MG63 (cell line): ENCODE data around the gene C1QTNF1. TPM values are rescaled to one million over a fixed set of nuclear protein-coding genes. Genes with fewer than 3 reads are reported as not detected.
A peak's percentile ranks its signal among the peaks of the same experiment; 100 is the strongest.

ENCODE experiments used
- DNase-seq: peaks from one replicate; pipeline ENCODE4 v3.0.0-alpha.2; 2020
- H3K27me3 ChIP-seq: fragments of 250-450 bp; sonication (Bioruptor Pico); 2 replicates; pipeline ENCODE4 v1.5.1; 2020; ENCODE audit warnings: mild to moderate bottlenecking, moderate library complexity
- H3K36me3 ChIP-seq: fragments of 250-450 bp; sonication (Bioruptor Pico); 2 replicates; pipeline ENCODE4 v1.5.1; 2020; ENCODE audit warnings: mild to moderate bottlenecking, moderate library complexity
- H3K4me3 ChIP-seq: fragments of 250-450 bp; sonication (Bioruptor Pico); 2 replicates; pipeline ENCODE4 v1.5.1; 2020; ENCODE audit warnings: mild to moderate bottlenecking, moderate library complexity
- H3K9me3 ChIP-seq: fragments of 250-450 bp; sonication (Bioruptor Pico); 2 replicates; pipeline ENCODE4 v1.5.1; 2020; ENCODE audit warnings: mild to moderate bottlenecking, moderate library complexity
- total RNA-seq: library from RNA; depleted of rRNA; stranded (reverse); fragments of >200 nt; shearing (Covaris generic); gene quantifications from 2 replicates; pipeline ENCODE4 v1.2.3, GENCODE V29; 2014; ENCODE audit warnings: low replicate concordance

C1QTNF1 gene
- total RNA-seq, 1 experiment from 2014 or later, result 38.4 TPM

DNA sequence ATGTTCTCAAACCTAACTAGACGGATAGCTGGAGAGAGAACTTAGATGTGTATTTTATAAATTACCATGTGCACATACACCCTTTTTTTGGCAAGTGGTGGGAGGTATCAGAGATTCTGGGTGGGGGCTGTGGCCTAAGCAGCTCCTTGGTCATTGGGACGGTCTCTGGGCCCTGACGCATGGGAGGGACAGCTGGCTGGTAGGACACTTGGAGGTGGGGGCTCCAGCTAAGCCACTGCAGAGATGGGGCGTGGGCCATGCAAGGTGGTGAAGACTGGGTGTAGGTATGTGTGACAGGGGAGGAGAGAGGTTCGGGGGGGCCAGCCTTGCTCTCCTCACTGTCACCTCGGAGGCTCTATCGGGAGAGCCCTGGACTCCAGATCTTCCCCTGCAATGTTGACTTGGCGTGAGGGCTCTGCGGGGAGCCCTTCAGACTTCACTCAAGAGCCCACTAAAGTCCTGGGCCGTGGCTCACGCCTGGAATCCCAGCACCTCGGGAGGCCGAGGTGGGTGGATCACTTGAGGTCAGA is 17.1 kb downstream of the C1QTNF1 start:
- Histone ChIP-seq H3K27me3 (no peaks in the 10 kb centered on the region), H3K9me3 (no peaks in the 10 kb centered on the region), H3K4me3 (no peak overlapping the region), H3K36me3 (no peaks in the 10 kb centered on the region; the same call in 1 of the 2 replicates)
- no peak for DNase-seq

DNA sequence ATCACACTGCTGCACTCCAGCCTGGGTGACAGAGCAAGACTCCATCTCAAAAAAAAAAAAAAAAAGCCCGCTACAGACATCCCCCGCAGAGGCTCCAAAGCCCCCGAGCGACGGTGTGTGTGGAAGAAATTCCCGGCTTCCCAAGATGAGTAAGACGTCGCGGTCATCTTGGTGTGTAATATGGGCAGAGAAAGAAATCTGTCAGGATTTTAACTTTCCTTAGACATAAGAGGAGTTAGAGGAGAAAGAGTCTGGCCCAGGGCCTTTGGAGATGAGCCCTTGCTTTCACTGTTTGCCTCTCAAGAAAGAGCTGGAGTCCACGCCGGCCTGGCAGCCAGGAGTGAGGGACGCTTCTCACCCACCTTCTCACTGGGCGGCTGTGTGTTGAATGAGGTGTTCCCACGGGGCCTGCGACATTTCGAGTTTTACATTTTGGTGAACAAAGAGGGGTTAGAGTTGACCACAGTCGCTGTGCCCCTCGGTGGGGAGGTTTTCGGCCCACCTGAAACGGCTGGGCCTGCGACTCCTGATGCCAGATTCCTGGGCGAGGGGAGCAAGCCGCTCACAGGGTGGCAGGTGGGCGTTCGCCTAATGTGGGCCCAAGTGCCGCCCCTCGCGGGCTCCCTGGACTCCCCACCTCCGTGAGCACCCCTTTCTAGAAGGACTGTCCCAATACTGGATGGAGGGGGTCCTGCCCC is 17.9 kb downstream of the C1QTNF1 start:
- Histone ChIP-seq H3K36me3 (no peaks in the 10 kb centered on the region; the same call in 1 of the 2 replicates), H3K9me3 (no peaks in the 10 kb centered on the region), H3K4me3 (no peak overlapping the region), H3K27me3 (no peaks in the 10 kb centered on the region)
- no peak for DNase-seq

DNA sequence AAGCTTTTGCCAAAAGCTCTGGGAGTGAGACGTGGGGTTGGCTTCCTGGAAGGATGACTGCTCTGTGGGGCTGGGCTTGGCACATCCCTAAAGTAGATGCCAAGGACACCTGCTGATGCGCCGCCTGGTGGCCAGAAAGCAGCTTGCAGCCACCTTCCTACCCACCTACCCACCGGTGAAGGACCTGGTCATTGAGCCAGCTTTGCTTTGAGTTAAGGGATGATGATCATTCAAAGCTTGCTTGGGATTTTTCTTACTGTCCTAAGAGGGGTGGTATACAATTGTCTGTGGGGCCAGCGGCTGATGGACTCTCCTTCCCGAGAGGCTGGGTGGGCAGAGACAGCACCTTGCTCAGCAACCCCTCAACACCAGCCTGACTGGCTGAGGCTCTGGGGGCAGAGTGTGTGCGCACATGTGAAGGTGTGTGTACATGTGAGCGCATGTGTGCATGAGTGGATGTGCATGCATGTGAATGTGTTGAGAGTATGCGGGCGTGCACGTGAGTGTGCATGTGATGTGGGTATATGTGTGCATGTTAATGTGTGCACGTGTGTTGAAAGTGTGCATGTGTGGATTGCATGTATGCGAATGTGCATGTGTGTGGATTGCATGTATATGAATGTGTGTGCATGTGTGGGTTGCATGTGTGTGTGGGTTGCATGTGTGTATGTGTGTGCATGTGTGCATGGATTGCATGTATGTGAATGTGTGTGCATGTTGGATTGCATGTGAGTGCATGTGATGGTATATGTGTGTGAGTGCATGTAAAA is 18.6 kb downstream of the C1QTNF1 start:
- Histone ChIP-seq H3K27me3 (no peaks in the 10 kb centered on the region), H3K36me3 (no peaks in the 10 kb centered on the region; the same call in 1 of the 2 replicates), H3K9me3 (no peaks in the 10 kb centered on the region), H3K4me3 (no peak overlapping the region)
- peak; percentile 62 for DNase-seq

GRCh38 chr17:79043191-79043930 is 19.4 kb downstream of the C1QTNF1 start:
- H3K27me3 ChIP-seq, result no peaks in the 10 kb centered on the region

GRCh38 chr17:79043931-79044320 is 20.0 kb downstream of the C1QTNF1 start:
- H3K9me3 ChIP-seq, result no peaks in the 10 kb centered on the region
- H3K4me3 ChIP-seq, result no peak overlapping the region
- H3K36me3 ChIP-seq, result no peaks in the 10 kb centered on the region
- DNase-seq, result no peak
- no peaks in the 10 kb centered on the region for H3K27me3 ChIP-seq

More at GRCh38 chr17:79043191-79043930, 19.4 kb downstream of the C1QTNF1 start:
- Histone ChIP-seq H3K4me3 (no peak overlapping the region), H3K36me3 (no peaks in the 10 kb centered on the region), H3K9me3 (no peaks in the 10 kb centered on the region)
- DNase-seq, result no peak

GRCh38 chr17:79044462-79044861 is 20.5 kb downstream of the C1QTNF1 start:
- no peak overlapping the region for H3K4me3 ChIP-seq
- H3K27me3 ChIP-seq, result no peaks in the 10 kb centered on the region
- H3K9me3 ChIP-seq, result no peaks in the 10 kb centered on the region
- H3K36me3 ChIP-seq, result no peaks in the 10 kb centered on the region
- no peak for DNase-seq

- no peak for DNase-seq
- H3K9me3 ChIP-seq, result no peaks in the 10 kb centered on the region
Measured at GRCh38 chr17:79045001-79045729, 21.2 kb downstream of the C1QTNF1 start.

DNA sequence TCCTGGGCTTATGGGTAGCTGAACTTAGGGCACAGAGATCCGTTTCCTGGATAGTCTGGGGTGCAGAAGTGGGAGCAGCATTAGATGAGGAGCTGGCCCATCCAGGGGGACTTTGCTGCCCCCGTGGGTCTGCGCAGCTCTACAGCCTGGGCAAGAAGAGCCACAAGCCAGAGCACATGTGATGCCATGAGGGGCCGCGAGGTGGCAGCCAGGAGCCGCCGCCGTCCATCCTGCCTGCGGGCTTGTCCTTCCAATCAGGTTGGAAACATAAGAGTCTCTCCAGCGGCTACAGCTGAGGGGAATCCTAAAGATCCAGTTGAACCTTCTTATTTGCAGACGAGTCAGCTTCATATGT is 21.9 kb downstream of the C1QTNF1 start:
- no peak overlapping the region for H3K4me3 ChIP-seq
- H3K36me3 ChIP-seq, result no peaks in the 10 kb centered on the region
- H3K9me3 ChIP-seq, result no peaks in the 10 kb centered on the region
- peak; percentile 63 for DNase-seq
- no peaks in the 10 kb centered on the region for H3K27me3 ChIP-seq

More at GRCh38 chr17:79045001-79045729, 21.2 kb downstream of the C1QTNF1 start:
- no peaks in the 10 kb centered on the region for H3K27me3 ChIP-seq
- H3K36me3 ChIP-seq, result no peaks in the 10 kb centered on the region
- H3K4me3 ChIP-seq, result no peak overlapping the region

GRCh38 chr17:79046197-79046915 is 22.4 kb downstream of the C1QTNF1 start:
- Histone ChIP-seq H3K36me3 (no peaks in the 10 kb centered on the region), H3K4me3 (no peak overlapping the region), H3K9me3 (no peaks in the 10 kb centered on the region), H3K27me3 (no peaks in the 10 kb centered on the region)
- no peak for DNase-seq

DNA sequence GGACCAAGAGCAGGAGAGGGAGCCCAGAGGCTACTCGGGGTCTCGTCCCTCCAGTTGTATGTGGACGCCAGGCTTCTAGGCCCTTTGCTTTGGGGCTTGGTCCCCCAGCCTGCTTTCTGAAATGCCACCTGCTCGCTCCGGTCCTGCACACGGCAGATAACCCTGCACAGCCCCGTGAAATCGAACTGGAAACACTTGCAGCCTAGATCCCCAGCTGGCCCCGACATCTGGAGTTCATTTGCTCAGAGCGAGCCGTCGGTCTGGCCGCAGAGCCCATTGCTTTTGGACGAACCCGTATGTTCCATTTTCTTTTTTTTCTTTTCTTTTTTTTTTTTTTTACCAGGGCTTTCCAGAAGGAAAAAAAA is 22.9 kb downstream of the C1QTNF1 start:
- DNase-seq, result no peak
- H3K36me3 ChIP-seq, result no peaks in the 10 kb centered on the region
- no peaks in the 10 kb centered on the region for H3K9me3 ChIP-seq
- H3K4me3 ChIP-seq, result no peak overlapping the region
- H3K27me3 ChIP-seq, result no peaks in the 10 kb centered on the region

GRCh38 chr17:79047291-79047920 is 23.4 kb downstream of the C1QTNF1 start:
- no peaks in the 10 kb centered on the region for H3K9me3 ChIP-seq
- H3K4me3 ChIP-seq, result no peak overlapping the region
- H3K27me3 ChIP-seq, result no peaks in the 10 kb centered on the region
- no peak for DNase-seq
- H3K36me3 ChIP-seq, result no peaks in the 10 kb centered on the region

DNA sequence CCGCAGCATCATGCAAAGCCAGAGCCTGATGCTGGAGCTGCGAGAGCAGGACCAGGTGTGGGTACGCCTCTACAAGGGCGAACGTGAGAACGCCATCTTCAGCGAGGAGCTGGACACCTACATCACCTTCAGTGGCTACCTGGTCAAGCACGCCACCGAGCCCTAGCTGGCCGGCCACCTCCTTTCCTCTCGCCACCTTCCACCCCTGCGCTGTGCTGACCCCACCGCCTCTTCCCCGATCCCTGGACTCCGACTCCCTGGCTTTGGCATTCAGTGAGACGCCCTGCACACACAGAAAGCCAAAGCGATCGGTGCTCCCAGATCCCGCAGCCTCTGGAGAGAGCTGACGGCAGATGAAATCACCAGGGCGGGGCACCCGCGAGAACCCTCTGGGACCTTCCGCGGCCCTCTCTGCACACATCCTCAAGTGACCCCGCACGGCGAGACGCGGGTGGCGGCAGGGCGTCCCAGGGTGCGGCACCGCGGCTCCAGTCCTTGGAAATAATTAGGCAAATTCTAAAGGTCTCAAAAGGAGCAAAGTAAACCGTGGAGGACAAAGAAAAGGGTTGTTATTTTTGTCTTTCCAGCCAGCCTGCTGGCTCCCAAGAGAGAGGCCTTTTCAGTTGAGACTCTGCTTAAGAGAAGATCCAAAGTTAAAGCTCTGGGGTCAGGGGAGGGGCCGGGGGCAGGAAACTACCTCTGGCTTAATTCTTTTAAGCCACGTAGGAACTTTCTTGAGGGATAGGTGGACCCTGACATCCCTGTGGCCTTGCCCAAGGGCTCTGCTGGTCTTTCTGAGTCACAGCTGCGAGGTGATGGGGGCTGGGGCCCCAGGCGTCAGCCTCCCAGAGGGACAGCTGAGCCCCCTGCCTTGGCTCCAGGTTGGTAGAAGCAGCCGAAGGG is 24.2 kb downstream of the C1QTNF1 start:
- H3K36me3 ChIP-seq, result no peaks in the 10 kb centered on the region
- no peaks in the 10 kb centered on the region for H3K9me3 ChIP-seq
- no peak overlapping the region for H3K4me3 ChIP-seq
- DNase-seq, result no peak
- no peaks in the 10 kb centered on the region for H3K27me3 ChIP-seq

DNA sequence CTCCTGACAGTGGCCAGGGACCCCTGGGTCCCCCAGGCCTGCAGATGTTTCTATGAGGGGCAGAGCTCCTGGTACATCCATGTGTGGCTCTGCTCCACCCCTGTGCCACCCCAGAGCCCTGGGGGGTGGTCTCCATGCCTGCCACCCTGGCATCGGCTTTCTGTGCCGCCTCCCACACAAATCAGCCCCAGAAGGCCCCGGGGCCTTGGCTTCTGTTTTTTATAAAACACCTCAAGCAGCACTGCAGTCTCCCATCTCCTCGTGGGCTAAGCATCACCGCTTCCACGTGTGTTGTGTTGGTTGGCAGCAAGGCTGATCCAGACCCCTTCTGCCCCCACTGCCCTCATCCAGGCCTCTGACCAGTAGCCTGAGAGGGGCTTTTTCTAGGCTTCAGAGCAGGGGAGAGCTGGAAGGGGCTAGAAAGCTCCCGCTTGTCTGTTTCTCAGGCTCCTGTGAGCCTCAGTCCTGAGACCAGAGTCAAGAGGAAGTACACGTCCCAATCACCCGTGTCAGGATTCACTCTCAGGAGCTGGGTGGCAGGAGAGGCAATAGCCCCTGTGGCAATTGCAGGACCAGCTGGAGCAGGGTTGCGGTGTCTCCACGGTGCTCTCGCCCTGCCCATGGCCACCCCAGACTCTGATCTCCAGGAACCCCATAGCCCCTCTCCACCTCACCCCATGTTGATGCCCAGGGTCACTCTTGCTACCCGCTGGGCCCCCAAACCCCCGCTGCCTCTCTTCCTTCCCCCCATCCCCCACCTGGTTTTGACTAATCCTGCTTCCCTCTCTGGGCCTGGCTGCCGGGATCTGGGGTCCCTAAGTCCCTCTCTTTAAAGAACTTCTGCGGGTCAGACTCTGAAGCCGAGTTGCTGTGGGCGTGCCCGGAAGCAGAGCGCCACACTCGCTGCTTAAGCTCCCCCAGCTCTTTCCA is 25.1 kb downstream of the C1QTNF1 start:
- no peak for DNase-seq
- H3K4me3 ChIP-seq, result no peak overlapping the region
- H3K9me3 ChIP-seq, result peaks cover under 1% of the 10 kb centered on the region; the same call in 1 of the 2 replicates
- H3K27me3 ChIP-seq, result no peaks in the 10 kb centered on the region
- no peaks in the 10 kb centered on the region for H3K36me3 ChIP-seq

DNA sequence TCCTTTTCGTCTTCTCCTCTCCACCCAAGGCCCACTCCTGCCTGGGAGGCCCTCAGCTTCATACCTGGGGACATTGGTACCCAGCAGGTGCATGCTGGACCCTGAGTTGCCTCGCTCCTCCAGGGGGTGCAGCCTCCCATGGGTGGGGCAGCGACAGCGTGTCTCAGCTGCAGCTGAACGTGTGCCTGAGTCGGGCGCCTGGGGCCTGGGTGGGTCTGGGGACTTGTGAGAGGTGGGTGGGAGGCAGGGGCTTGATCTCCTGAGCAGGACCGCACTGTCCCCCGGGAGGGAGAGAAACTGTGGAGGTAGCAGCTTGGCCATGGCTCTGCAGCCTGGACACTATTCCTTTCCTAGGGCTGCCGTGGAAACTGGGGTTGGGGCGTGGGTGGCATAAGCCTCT is 25.9 kb downstream of the C1QTNF1 start:
- Histone ChIP-seq H3K27me3 (no peaks in the 10 kb centered on the region), H3K36me3 (no peaks in the 10 kb centered on the region), H3K4me3 (no peak overlapping the region), H3K9me3 (peaks cover 6% of the 10 kb centered on the region)
- no peak for DNase-seq
